Retina (tissue), 1 donor: ENCODE measurements around the gene KRT6A.
"Not testable (repeated sequence)": the region's sequence is repeated elsewhere in the genome, so short reads cannot be mapped to it uniquely, and the experiment has no call there.

ENCODE experiments used
- DNase-seq: peaks from one replicate; pipeline ENCODE4 v3.0.0-alpha.2; 2016

KRT6A gene

DNA sequence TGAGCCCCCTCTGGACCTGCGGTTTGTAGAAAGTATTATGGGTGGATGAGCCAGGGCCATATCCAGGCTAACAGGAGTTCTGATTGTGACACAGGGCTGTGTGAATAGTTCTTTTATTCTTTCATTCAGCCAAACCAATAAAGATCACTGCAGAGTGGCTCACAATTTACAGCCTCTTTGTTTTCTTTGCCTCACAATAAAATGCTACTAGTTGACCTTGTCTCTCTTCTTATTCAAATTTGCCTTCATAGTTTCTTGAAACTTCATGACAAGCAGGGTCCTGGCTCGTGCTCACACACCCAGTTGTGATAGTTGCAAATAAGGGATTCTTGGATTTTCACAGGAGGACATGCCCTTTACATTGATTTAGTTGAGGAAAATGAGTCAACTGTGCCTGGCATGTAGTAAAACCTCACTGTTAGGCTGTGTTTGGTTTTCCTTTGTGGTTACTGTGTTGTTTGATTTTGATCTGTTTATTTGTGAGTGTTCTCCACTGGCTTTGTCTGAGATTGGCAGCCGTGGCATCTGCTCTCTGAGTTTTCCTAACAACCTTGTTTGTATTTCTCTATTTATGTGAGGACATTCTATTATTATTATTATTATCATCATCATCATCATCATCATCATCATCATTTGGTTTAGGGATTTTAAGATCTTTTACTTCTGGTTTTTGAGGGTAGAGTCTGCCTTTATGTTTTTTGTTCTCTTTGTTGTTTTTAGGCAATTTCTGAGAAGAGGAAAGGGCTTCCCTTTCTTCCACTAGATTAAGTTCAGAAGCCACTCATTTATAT is 38.5 kb downstream of the KRT6A start:
- no peak for DNase-seq

DNA sequence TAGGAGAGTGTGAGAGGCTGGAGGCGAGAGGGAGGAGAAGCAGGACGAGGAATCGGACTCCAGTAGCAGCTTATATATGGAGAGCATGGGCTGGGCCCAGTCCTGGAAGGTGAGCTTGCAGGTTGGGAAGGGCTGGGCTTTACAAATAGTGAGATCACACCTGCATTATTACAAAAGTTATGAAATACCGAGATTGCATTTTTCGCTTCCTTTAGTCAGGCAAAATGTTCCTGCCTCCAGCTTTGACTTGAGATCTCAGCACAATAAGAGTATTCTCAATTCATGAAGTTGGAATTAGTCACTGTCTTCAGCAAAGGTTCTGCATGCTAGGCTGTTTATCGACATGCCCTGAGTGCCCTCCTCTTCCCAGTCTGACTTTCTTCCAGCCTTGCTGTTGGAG is 41.0 kb downstream of the KRT6A start, which contains the start of gene KRT6B:
KRT6B (minus strand) TSS at position 46 of the 400 bp plus-strand sequence. CDS start 68 bp downstream, outside the sequence.
- no peak for DNase-seq

DNA sequence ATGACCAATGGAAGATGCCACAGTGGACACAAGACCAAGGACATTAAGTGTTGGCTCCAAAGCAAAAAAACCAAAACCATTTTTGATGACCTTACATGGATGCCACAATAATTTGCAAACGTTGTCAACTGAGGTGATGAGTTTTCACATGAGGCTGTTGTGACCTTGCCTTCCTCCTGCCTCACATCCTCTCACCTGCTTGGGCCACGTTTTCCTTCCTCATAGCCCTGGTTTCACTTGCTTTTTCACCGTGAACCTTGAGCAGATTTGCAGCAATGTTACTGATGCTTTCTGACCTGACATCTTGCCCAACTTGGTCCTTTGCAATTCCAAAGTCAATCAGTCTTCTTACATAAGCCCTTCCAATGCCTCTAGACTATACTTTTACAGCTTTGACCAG is 44.8 kb downstream of the KRT6A start:
- DNase-seq: no peak

DNA sequence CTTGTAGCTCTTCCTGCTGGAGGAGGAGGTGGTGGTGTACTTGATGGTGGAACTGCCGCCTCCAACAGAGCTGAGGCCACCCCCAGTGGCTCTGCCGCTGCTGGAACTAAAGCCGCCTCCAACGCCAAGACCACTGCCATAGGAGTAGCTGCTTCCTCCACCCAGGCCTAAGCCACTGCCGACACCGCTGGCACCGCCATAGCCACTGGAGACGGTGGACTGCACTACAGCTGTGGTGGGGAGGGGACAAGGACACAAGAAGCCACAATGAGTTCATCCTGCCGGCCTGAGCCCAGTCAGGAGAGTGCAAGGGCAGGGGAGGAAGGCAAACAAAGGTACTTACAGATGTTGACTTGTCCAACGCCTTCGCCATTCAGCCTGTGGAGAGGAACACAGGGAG is 45.9 kb downstream of the KRT6A start:
- DNase-seq: not testable (repeated sequence)

DNA sequence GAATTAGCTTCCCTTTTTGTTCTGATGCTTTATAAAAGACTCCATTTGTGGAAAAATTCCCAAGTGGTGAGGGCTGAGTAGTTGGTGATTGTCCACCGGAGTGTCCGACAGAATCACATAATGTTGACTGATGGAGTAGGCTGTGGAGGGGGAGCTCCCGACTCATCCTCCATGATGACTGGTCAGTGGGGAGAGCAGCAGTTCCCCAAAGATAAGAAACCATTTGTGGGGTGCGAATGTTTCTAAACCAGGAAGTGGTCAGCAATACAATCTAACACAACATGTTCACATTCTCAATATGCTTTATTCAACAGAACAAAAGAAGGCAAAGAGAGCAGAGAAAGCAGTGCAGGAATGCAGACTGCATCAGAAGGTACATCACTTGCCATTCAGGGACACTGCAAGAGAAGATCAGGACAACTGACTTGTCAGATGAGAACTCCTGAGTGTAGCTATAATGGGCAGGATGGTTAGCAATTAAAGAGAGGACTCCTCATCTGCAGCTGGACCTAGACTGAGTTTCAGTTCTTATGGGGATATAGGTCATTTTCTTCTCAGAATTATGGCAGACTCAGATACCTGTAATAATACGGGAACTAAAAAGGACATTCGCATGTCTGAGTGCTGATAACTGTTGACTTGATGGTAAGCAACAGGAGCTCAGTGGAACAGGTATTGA is 46.6 kb downstream of the KRT6A start:
- no peak for DNase-seq

DNA sequence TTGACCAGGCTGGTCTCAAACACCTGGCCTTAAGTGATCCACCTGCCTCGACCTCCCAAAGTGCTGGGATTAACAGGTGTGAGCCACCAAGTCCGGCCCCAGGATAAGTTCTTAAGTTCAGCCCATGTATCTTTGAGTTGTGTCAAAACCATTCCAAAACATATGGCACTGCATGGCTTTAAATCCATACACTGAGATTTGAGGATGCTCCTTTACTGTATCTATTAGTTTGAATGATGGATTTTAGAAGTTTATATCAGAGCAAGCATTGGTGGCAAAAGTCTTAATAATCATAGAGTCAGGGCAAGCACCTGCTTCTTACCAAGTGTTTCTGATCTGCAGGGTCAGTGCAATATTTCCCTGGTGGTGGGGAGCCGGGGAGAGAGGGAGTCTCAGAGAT is 47.2 kb downstream of the KRT6A start:
- no peak for DNase-seq

DNA sequence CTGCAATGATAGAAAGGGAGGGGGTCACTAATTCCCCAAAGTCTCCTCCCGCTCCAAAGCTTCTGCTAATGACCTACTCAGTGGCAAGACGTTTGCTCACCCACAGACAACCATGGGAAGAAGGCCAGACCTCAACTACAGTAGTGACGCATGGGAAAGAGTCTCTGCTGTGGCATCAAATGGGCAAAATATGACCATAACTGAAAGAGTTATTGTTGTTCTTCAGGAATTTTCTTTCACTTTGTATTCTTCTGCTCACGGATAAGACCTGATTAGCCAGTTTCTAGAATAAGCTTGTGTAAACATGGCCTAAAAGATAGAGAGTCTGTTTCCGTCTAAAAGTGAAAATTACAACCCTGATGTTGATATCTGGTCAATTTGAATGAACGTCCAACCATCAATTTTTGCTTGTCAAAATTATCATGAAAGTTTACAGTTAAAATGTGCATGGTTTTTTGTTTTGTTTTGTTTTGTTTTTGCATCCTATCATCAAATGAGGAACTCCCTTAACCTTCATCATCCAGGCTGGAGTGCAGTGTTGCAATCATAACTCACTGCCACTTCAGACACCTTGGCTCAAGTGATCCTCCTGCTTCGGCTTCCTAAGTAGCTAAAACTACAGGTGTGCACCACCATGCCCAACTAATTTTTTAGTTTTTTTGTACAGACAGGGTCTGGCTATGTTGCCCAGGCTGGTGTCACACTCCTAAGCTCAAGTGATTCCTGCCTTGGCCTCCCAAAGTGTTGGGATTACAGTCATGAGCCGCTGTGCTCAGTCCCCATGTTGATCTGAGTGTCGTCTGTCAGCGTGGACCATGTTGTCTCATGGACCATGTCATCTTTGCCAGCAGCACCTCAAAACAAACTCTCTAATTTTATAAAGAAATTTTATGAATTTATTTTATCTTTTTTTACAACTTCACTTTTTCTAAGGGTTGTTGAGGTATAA is 48.1 kb downstream of the KRT6A start:
- DNase-seq: no peak

DNA sequence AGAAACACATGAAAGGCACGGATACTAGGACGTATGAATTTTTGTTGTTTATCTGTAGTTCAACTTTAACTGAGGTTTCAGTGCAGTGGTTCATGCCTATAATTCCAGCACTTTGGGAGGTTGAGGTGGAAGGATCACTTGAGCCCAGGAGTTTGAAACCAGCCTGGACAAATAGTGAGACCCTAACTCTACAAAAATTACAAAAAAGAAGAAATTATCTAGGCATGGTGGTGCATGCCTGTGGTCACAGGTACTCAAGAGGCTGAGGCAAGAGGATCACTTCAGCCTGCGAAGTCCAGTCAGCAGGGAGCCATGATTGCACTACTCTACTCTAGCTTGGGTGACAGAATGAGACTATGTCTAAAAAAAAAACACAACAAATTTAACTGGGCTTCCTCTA is 49.1 kb downstream of the KRT6A start:
- no peak for DNase-seq

DNA sequence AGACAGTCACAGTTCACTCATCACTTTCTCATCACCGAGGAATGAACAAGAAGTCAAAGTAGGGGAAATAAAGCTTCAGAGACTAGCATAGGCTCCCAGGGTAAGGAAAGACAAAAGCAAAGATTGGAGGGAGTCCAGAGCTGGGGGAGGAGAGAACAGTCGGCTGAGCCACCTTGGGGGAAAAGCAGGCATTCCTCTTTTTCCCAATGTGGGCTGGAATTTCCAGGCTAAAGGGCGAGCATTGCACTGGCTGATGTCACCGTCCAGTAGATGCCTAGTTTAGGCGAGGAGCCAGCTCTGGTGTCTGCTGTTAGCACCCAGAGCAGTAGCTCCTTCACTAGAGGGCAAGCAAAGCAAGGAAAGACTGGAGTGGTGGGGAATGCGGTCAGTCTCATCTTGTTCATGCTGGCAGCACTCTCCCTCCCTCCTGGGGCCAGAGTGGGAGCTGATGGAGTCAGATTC is 50.4 kb downstream of the KRT6A start:
- no peak for DNase-seq

DNA sequence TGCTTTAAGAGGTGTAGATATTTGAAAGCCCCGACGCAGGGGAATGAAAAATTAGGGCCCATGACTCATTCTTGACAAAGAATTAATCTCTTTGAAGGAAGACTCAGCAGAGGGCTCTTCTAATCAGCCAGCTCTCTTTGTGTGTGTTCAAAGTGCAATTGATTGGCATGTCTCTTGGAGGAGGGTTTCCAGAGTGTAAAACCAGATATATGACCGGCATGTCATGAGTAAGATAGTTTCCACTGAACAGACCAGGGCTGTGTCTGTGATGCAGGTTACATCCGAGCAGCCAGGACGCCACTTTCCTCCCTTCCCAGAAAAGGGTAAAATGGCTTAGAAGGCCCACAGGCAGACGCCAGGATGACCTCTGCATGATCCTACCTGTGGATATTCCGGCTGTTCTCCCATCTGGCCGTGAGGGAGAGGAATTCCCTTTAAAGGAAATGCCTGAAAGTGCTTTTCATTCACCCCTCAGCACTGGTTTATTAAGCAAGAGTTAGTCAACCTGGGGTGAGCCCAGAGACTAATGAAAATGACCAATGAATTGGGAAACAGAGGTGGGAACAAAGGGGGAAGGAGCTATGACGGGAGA is 51.6 kb downstream of the KRT6A start:
- DNase-seq: no peak

DNA sequence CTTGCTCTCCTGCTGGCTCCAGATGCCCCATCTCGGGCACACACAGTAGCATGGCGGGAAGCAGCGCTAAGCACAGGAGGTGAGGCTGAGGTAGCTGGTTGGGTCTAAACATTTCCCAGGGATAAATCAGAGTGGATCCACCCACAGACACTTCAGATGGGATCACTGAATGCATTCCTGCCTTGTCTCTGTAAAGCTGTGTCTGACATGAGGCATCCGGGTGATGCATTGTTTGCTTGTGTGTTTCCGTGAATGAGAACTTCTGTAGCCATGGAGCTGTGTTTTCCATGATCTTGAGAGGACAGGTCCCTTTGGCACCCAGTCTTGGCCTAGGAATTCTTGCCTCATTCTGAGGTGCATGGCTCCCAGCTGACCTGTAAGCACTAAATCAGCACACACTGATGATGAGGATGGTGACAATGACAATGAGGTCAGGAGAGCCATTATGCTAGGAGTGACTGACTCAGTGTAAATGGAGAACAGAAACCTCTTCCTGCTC is 52.2 kb downstream of the KRT6A start:
- DNase-seq: no peak

DNA sequence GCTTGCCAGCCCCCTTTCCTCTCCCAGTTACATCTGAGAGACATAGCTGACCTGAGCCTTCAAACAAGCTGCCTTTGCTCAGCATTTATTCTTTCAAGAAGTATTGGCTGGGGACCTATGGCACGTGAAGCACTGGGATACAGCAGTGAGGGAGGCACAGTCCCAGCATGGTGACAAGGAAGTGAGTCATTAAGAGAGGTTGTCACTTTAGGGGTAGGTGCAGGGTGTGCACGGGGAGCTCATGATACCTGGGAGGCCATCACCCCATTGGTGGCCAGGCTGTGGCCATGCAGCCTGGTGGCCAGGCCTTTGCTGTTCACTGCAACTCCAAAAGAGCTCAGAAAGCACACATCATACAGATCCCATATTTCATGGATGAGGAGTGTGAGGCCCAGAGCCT is 53.2 kb downstream of the KRT6A start:
- no peak for DNase-seq

DNA sequence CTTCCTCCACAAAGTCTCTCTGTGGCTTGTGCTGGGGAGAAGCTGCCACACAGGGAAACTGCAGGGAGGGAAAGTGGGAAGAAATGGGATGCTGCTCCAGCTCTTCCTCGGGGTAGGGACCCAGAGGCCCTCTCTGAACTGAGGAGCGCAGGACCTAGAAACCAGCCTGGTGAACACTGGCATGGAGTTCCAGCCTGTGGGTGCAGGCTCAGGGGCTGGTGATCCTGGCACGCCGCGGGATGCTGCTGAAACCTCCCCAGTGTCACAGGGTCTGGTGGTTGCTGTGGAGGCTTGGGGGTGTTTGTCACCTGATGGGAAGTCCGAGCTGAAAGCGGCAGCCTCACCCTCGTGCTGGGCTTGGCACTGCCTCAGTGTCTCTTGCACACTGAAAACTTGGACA is 53.6 kb downstream of the KRT6A start:
- no peak for DNase-seq

DNA sequence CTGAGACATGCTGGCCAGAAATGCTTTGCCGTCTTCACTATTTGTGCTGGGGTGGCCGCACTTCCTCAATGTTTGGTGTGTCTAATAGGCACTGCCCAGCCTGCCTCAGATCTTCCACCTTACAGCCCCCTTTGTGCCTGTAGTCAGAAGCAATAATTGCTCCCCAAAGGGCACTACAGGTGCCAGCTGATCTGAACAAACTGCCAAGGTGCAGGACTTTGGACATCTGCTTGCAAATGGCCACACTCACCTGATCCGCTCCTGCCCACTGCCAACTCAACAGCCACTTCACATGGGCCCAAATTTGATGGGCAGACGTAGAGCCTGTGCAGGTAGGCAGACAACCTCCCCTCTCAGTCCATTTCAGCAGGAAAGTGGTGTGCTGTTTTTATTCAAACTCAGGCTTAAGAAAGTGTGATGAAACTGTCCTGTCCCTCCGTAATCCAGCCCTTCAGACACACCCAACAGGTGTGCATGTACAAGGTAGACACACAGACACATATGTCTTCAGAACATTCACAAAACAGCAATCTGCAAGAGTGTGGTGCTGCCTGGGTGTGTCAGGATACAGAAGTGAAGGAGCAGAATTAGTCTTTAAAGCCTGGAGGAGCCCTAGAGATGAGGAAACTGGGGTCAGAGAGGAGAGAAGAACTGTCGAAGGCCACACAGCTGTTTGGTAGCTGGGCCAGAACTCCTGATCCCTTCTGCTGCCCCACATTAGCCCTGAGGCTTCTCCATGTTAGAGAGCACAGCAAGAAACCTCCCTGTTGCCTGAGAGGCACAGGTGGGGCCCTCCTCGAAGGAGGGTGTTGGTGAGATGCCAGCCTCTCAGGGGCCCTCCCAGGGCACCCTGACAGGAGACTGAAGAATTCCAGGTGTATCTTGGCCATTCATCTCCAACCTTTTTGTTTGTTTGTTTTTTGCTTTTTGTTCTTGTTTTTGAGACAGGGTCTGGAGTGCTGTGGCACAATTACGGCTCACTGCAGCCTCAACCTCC is 54.5 kb downstream of the KRT6A start:
- no peak for DNase-seq

DNA sequence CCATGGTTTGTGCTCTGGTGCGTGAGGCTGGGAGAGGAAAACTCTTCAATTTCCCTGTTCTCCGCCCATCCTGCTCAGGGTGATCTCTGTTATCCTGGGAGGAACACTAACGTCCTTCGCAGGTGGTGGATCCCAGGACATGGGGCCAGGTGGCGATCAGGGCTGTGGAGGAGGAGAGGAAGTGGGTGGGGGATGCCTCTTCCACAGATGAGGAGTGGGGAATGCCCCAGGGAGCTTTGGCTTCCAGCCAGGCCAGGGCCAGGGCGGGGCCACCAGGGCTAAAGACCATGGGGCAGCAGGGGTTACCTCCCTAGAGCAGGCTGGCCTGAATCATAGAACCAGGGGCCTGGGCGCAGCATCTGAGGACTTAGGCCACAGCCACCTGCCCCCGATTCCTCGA is 55.5 kb downstream of the KRT6A start:
- DNase-seq: no peak
